HepG2 (cell line): ENCODE results near the gene KCNK5. TPM values are rescaled to one million over a fixed set of nuclear protein-coding genes. Genes with fewer than 3 reads are reported as not detected.
A peak's percentile ranks its signal among the peaks of the same experiment; 100 is the strongest.

ENCODE experiments used
- ATAC-seq: fragments of 200-7000 bp; cut with Tn5 transposase; 3 replicates; pipeline ENCODE4 v1.9.1; 2020; ENCODE audit warnings: mild to moderate bottlenecking, moderate library complexity
- BruUV-seq: library from RNA; stranded (reverse); fragments of 400-500 nt; replicated peaks from 2 replicates; lab custom pipeline; 2021; lab: Mats Ljungman, UMichigan
- CTCF ChIA-PET: fragments of 300-600 bp; formaldehyde crosslinking; extraction: SDS; loops from one replicate; lab custom pipeline; 2021; ENCODE audit warnings: low total read pairs, inconsistent platforms, low intra/inter-chr PET ratio; lab: Yijun Ruan, JAX
- POLR2A ChIA-PET: fragments of 350-600 bp; sonication (Branson Sonifier 250); formaldehyde crosslinking; loops from one replicate; lab custom pipeline; 2020; ENCODE audit warnings: antibody characterized with exemption, inconsistent platforms; lab: Yijun Ruan, JAX
- DNase-seq: peaks from one replicate; pipeline ENCODE4 v3.0.0-alpha.2; 2015; ENCODE audit warnings: low spot score
- FAIRE-seq: peaks from 3 replicates; lab custom pipeline; 2011; peaks lifted over from hg19 to GRCh38; lab: Jason Lieb, UNC
- H2AFZ ChIP-seq: one replicate; pipeline ENCODE4 v1.6.1; 2011; ENCODE audit warnings: low read length, inconsistent platforms
- H3K27ac ChIP-seq: fragments of 300-600 bp; 3 replicates; pipeline ENCODE4 v1.8.0; 2011; ENCODE audit warnings: mixed run types, mild to moderate bottlenecking, mixed read lengths, low read length, inconsistent platforms; ENCODE audit not compliant: insufficient read depth; ENCODE audit errors: extremely low read length
- H3K27me3 ChIP-seq, 2 experiments: fragments of 200-600 bp in 1 of 2; 2 replicates in 1 of 2; 3 replicates in 1 of 2; pipeline versions ENCODE4 v1.6.0 to v1.8.0; 2011; ENCODE audit warnings: low read length in 2 of 2, mild to moderate bottlenecking in 2 of 2, moderate library complexity in 2 of 2, inconsistent platforms in 1 of 2; ENCODE audit not compliant: insufficient read depth in 2 of 2, control insufficient read depth in 1 of 2
- H3K36me3 ChIP-seq, 2 experiments: fragments of 200-600 bp in 1 of 2; replicated peaks in 1 of 2; 2 replicates in 1 of 2; 3 replicates in 1 of 2; pipeline versions ENCODE4 v1.5.1 to v1.8.0; 2011; ENCODE audit warnings: low read length in 2 of 2, inconsistent platforms in 1 of 2; ENCODE audit not compliant: insufficient read depth in 2 of 2, control insufficient read depth in 1 of 2
- H3K4me1 ChIP-seq: 2 replicates; pipeline ENCODE4 v1.5.1; 2012; ENCODE audit warnings: low read length, inconsistent platforms; ENCODE audit not compliant: insufficient read depth
- H3K4me2 ChIP-seq: 2 replicates; pipeline ENCODE4 v1.6.0; 2011; ENCODE audit warnings: low read depth, low read length, inconsistent platforms
- H3K4me3 ChIP-seq, 3 experiments: fragments of 200-600 bp in 1 of 3; sonication (generic), shearing (Covaris generic) in 1 of 3; replicated peaks in 1 of 3; 2 replicates each; pipeline ENCODE4 v1.5.1; 2011 to 2016; ENCODE audit warnings: low read length in 3 of 3, inconsistent platforms in 2 of 3, low read depth in 2 of 3, mild to moderate bottlenecking in 2 of 3, control low read depth in 1 of 3, mixed read lengths in 1 of 3; ENCODE audit not compliant: insufficient read depth in 1 of 3
- H3K79me2 ChIP-seq: one replicate; pipeline ENCODE4 v1.6.1; 2011; ENCODE audit warnings: low read length, inconsistent platforms; ENCODE audit not compliant: insufficient read depth
- H3K9ac ChIP-seq: 2 replicates; pipeline ENCODE4 v1.6.0; 2011; ENCODE audit warnings: mild to moderate bottlenecking, low read depth, low read length, inconsistent platforms; ENCODE audit not compliant: insufficient read depth
- H3K9me3 ChIP-seq: 2 replicates; pipeline ENCODE4 v1.5.1; 2012; ENCODE audit warnings: mild to moderate bottlenecking, low read length
- H4K20me1 ChIP-seq: 2 replicates; pipeline ENCODE4 v1.6.0; 2011; ENCODE audit warnings: inconsistent platforms, mild to moderate bottlenecking, low read length, moderate library complexity; ENCODE audit not compliant: insufficient read depth
- ATF7 ChIP-seq, 2 experiments: fragments of 450-650 bp in 1 of 2; sonication (generic) in 1 of 2; formaldehyde crosslinking in 1 of 2; IDR thresholded peaks; 2 replicates each; pipeline versions ENCODE4 v1.4.0 to v1.6.1; 2016 to 2020; ENCODE audit warnings: antibody characterized with exemption in 1 of 2, mild to moderate bottlenecking in 1 of 2, missing genetic modification reagents in 1 of 2
- ATM ChIP-seq: fragments of 450-650 bp; IDR thresholded peaks from 2 replicates; pipeline ENCODE4 v1.7.1; 2017; ENCODE audit warnings: mild to moderate bottlenecking, borderline replicate concordance
- CREB1 ChIP-seq, 2 experiments: fragments of 450-650 bp in 1 of 2; IDR thresholded peaks; 2 replicates each; pipeline ENCODE4 v1.6.1; 2016 to 2017; ENCODE audit warnings: control low read depth in 1 of 2, mild to moderate bottlenecking in 1 of 2, missing compliant biosample characterization in 1 of 2, missing genetic modification characterization in 1 of 2
- E2F1 ChIP-seq: sonication (generic); formaldehyde crosslinking; IDR thresholded peaks from 2 replicates; pipeline ENCODE4 v1.5.0; 2020; ENCODE audit warnings: missing genetic modification reagents
- E2F5 ChIP-seq: sonication (generic); formaldehyde crosslinking; conservative IDR thresholded peaks from 2 replicates; pipeline ENCODE4 v1.4.0; 2020; ENCODE audit warnings: missing genetic modification reagents
- HBP1 ChIP-seq: IDR thresholded peaks from 2 replicates; pipeline ENCODE4 v1.6.1; 2016; ENCODE audit warnings: low read depth, control low read depth
- KLF11 ChIP-seq: IDR thresholded peaks from 2 replicates; pipeline ENCODE4 v1.6.1; 2016; ENCODE audit warnings: missing compliant biosample characterization
- MZF1 ChIP-seq: sonication (generic); formaldehyde crosslinking; IDR thresholded peaks from 2 replicates; pipeline ENCODE4 v1.8.1; 2023; ENCODE audit warnings: mild to moderate bottlenecking, missing genetic modification reagents, borderline replicate concordance
- SETDB1 ChIP-seq: sonication (generic); formaldehyde crosslinking; IDR thresholded peaks from 2 replicates; pipeline ENCODE4 v1.5.1; 2020; ENCODE audit warnings: missing genetic modification reagents, mild to moderate bottlenecking, borderline replicate concordance
- SRY ChIP-seq: sonication (generic); formaldehyde crosslinking; IDR thresholded peaks from 2 replicates; pipeline ENCODE4 v1.8.0; 2022; ENCODE audit warnings: mild to moderate bottlenecking, missing genetic modification reagents
- ZNF205 ChIP-seq: IDR thresholded peaks from 2 replicates; pipeline ENCODE4 v1.6.1; 2018; ENCODE audit warnings: missing biosample characterization, missing genetic modification reagents
- ZNF251 ChIP-seq: sonication (generic); formaldehyde crosslinking; IDR thresholded peaks from 2 replicates; pipeline ENCODE4 v1.9.0; 2021; ENCODE audit warnings: mild to moderate bottlenecking, missing genetic modification reagents
- ZNF317 ChIP-seq: sonication (generic); formaldehyde crosslinking; IDR thresholded peaks from 2 replicates; pipeline ENCODE4 v1.5.0; 2020; ENCODE audit warnings: mild to moderate bottlenecking, missing genetic modification reagents
- ZNF512 ChIP-seq: sonication (generic); formaldehyde crosslinking; IDR thresholded peaks from 2 replicates; pipeline ENCODE4 v1.4.0; 2020; ENCODE audit warnings: mild to moderate bottlenecking, missing genetic modification reagents
- ZNF577 ChIP-seq: sonication (generic); formaldehyde crosslinking; IDR thresholded peaks from 2 replicates; pipeline ENCODE4 v1.4.0; 2020; ENCODE audit warnings: mild to moderate bottlenecking, low read depth, missing genetic modification reagents, borderline replicate concordance
- ZNF761 ChIP-seq: sonication (generic); formaldehyde crosslinking; conservative IDR thresholded peaks from 2 replicates; pipeline ENCODE4 v1.4.0; 2020; ENCODE audit warnings: mild to moderate bottlenecking, missing genetic modification reagents
- ZNF773 ChIP-seq: sonication (generic); formaldehyde crosslinking; IDR thresholded peaks from 2 replicates; pipeline ENCODE4 v1.4.0; 2020; ENCODE audit warnings: missing genetic modification reagents, borderline replicate concordance
- in situ Hi-C: cut with HindIII; loops from 2 replicates; pipeline ENCODE4 v1.10.0; 2017; ENCODE audit warnings: low pct_unique_long_range_greater_than_20kb; ENCODE audit not compliant: extremely low pct_ligation_motif_present
- intact Hi-C: fragments of 100-400 bp; cut with micrococcal nuclease; formaldehyde crosslinking; loops from one replicate; pipeline ENCODE4 v1.10.0; 2022; ENCODE audit not compliant: unreplicated experiment
- polyA plus RNA-seq, 8 experiments: library from polyadenylated mRNA; depleted of rRNA in 3 of 8; stranded (reverse) in 7 of 8; unstranded in 1 of 8; fragments of >200 nt; fragmentation: Illumina TruSeq in 4 of 8; extraction: Trizol in 4 of 8; gene quantifications; 2 replicates each; pipeline versions ENCODE4 v1.2.1 to v1.2.3, GENCODE V29; 2011 to 2016; ENCODE audit warnings: low read depth in 4 of 8, missing spikeins in 1 of 8, mixed read lengths in 1 of 8; ENCODE audit not compliant: insufficient read depth in 1 of 8
- total RNA-seq, 5 experiments: library from RNA; depleted of rRNA; stranded (reverse); fragments of >200 nt; fragmentation: Illumina TruSeq; extraction: Trizol; gene quantifications; 2 replicates each; pipeline ENCODE4 v1.2.3, GENCODE V29; 2016; ENCODE audit warnings: low read depth in 1 of 5

KCNK5 gene
- total and polyA plus RNA-seq, 2 of the 13 experiments (the other 11 are each of a cell fraction or from before 2014, with no cell fraction given) = 0.04 TPM; not detected in 1

GRCh38 chr6:39251406-39251805 lies 22.1 kb upstream of the KCNK5 start (continued):
- TF ChIP-seq CREB1 (IDR thresholded peaks at IDR 0.05) (peak; percentile 27; the same call in 1 of the 2 replicates), CREB1 (CRISPR knock-in tag; IDR thresholded peaks at IDR 0.05) (no peak), HBP1 (no peak), ZNF773 (no peak), ZNF317 (CRISPR knock-in tag) (no peak), MZF1 (no peak), ZNF251 (CRISPR knock-in tag) (no peak), SETDB1 (CRISPR knock-in tag) (no peak), ZNF761 (CRISPR knock-in tag) (no peak), E2F5 (CRISPR knock-in tag) (no peak), E2F1 (CRISPR knock-in tag) (no peak)
- TF ChIP-seq, all 625 proteins: peak for 3

- ChIA-PET POLR2A (no interaction called here), CTCF (no interaction called here)
- H3K4me2 ChIP-seq = no peak overlapping the region
- intact Hi-C loops (no loop called here), in situ Hi-C loops (no loop called here)
- no peak overlapping the region for H2AFZ ChIP-seq
- H4K20me1 ChIP-seq = no peaks in the 10 kb centered on the region
- peak; percentile 56 for TF ChIP-seq ATF7 (IDR thresholded peaks at IDR 0.05)
- TF ChIP-seq ATF7 (CRISPR knock-in tag; IDR thresholded peaks at IDR 0.05) = no peak
- TF ChIP-seq ZNF577 (CRISPR knock-in tag) = no peak
- TF ChIP-seq ZNF512 (CRISPR knock-in tag) = no peak
- TF ChIP-seq ATM = no peak
- peak; percentile 73; the same call in 1 of the 2 replicates for TF ChIP-seq CREB1 (IDR thresholded peaks at IDR 0.05)
- TF ChIP-seq CREB1 (CRISPR knock-in tag; IDR thresholded peaks at IDR 0.05) = no peak
- TF ChIP-seq ZNF205 (CRISPR knock-in tag) = no peak
- no peak for TF ChIP-seq SRY
- no peak for TF ChIP-seq KLF11 (CRISPR knock-in tag)
- FAIRE-seq (no peak), ATAC-seq (no peak), DNase-seq (no peak)
- H3K9ac ChIP-seq = no peak overlapping the region
- H3K27ac ChIP-seq = no peak overlapping the region
- no peaks in the 10 kb centered on the region for H3K4me1 ChIP-seq
- H3K9me3 ChIP-seq = no peaks in the 10 kb centered on the region
- H3K4me3 ChIP-seq = no peak overlapping the region
- H3K36me3 ChIP-seq = no peaks in the 10 kb centered on the region
- no peaks in the 10 kb centered on the region for H3K27me3 ChIP-seq
- no peaks in the 10 kb centered on the region for H3K79me2 ChIP-seq
- BruUV-seq = no TSS peak
Measured at GRCh38 chr6:39250507-39250906, 21.2 kb upstream of the KCNK5 start.
